Right lobe of liver (tissue), 6 donors: ENCODE results near the gene ACOT4. TPM values are rescaled to one million over a fixed set of nuclear protein-coding genes. Genes with fewer than 3 reads are reported as not detected.
A peak's percentile ranks its signal among the peaks of the same experiment; 100 is the strongest.
"Not testable (repeated sequence)": the region's sequence is repeated elsewhere in the genome, so short reads cannot be mapped to it uniquely, and the experiment has no call there.

Source experiments
- ATAC-seq, 4 donors: fragments of 200-7000 bp; cut with Tn5 transposase; one replicate each; pipeline ENCODE4 v1.9.1; 2020; ENCODE audit warnings: mild to moderate bottlenecking in 4 of 4, moderate library complexity in 4 of 4
- DNase-seq, 3 donors: peaks; one replicate each; pipeline ENCODE4 v3.0.0-alpha.2; 2020
- H3K27ac ChIP-seq, 3 donors: fragments of 200-600 bp; one replicate each; pipeline ENCODE4 v1.8.0; 2022
- H3K27me3 ChIP-seq, 2 donors: fragments of 200-600 bp; one replicate each; pipeline ENCODE4 v1.8.0; 2022
- H3K36me3 ChIP-seq, 4 donors: fragments of 200-600 bp; sonication (generic) in 1 of 4; one replicate each; pipeline versions ENCODE4 v1.5.1 to v1.8.0; 2017 to 2022; ENCODE audit warnings: control low read depth in 1 of 4
- H3K4me1 ChIP-seq, 4 donors: fragments of 200-600 bp; sonication (generic) in 1 of 4; one replicate each; pipeline versions ENCODE4 v1.5.1 to v1.8.0; 2017 to 2022; ENCODE audit warnings: control low read depth in 1 of 4
- H3K4me3 ChIP-seq, 3 donors: fragments of 200-600 bp; one replicate each; pipeline ENCODE4 v1.8.0; 2022
- H3K9me3 ChIP-seq, 4 donors: fragments of 200-600 bp; sonication (generic) in 1 of 4; one replicate each; pipeline versions ENCODE4 v1.5.1 to v1.8.0; 2017 to 2022; ENCODE audit warnings: control low read depth in 1 of 4
- CTCF ChIP-seq, 4 donors: fragments of 200-600 bp in 3 of 4; fragments of 450-650 bp in 1 of 4; IDR thresholded peaks; one replicate each; pipeline versions ENCODE4 v1.5.1 to v1.8.0; 2016 to 2022; ENCODE audit warnings: antibody characterized with exemption in 4 of 4, mild to moderate bottlenecking in 2 of 4
- POLR2A ChIP-seq: fragments of 450-650 bp; IDR thresholded peaks from one replicate; pipeline ENCODE4 v1.6.1; 2017; ENCODE audit warnings: antibody characterized with exemption, mild to moderate bottlenecking
- WGBS: methylation state at CpG from one replicate; pipeline ENCODE4 v1.1.6; 2018; ENCODE audit warnings: low coverage, low lambda C conversion rate; ENCODE audit not compliant: insufficient coverage; ENCODE audit errors: missing lambda C conversion rate; 5-methylcytosine and 5-hydroxymethylcytosine counted together
- intact Hi-C, 2 donors: fragments of 100-400 bp; cut with DNase I; formaldehyde crosslinking; loops; one replicate each; pipeline versions ENCODE4 v1.11.2 to v1.14.1; 2022
- total RNA-seq, 6 experiments: library from RNA; depleted of rRNA in 2 of 6; stranded (reverse); fragments of >200 nt in 2 of 6; fragmentation: NEBNext Ultra II Directional in 3 of 6; extraction: Animal tissue kit (Norgen Biotek cat#: 25700) in 3 of 6; gene quantifications; one replicate each; pipeline versions ENCODE4 v1.1.0 to v1.2.4, GENCODE V29; 2016 to 2023
- donor health status: DM: no; HTN: yes; CAD: no.
- donor health status: DM: no; HTN: no; CAD: no.
- donor health status: DM: no; HTN: no; CAD: no.
- donor health status: DM: no; HTN: yes; CAD: no.
- donor health status: DM: no; HTN: yes; CAD: no.

The ACOT4 gene
- total RNA-seq, 6 experiments from 2014 or later, result 6.2 to 14.4 (median 9.3) TPM

- intact Hi-C loops, result no loop called here
- ATAC-seq (no peak), DNase-seq (no peak)
- WGBS, result 82% methylated on average over 3 of the region's 3 CpGs
- H3K27me3 ChIP-seq, result no peaks in the 10 kb centered on the region
- peak overlapping the region in 1 of 3 donors; percentile 24 for H3K27ac ChIP-seq
- H3K9me3 ChIP-seq, result no peaks in the 10 kb centered on the region
- H3K4me1 ChIP-seq, result peaks cover 0 to 13% (median 0%) of the 10 kb centered on the region in 4 donors
- TF ChIP-seq CTCF (IDR thresholded peaks at IDR 0.05) (no peak), POLR2A (no peak)
- no peak overlapping the region for H3K4me3 ChIP-seq
- peaks cover 0 to 9% (median 5%) of the 10 kb centered on the region in 4 donors for H3K36me3 ChIP-seq
Measured at GRCh38 chr14:73576391-73576790, 15.3 kb upstream of the ACOT4 start.

DNA sequence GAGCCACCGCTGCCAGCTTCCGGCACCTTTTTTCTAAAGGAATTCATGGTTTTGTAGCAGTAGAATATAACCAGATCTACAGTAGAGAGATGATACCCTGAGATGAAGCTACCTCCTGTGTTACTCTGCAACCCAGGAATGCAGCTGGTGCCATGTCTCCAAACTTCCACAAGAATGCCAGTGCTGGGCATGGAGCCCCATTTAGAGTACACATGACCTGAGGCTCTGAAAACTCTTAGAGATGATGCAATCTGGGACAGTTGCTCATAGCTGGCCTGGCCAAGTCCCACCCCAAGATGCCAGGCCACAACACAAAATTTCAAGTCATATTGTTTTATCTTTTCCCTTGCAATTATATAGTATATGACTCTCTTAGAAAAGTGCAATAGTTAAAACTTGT lies 14.5 kb upstream of the ACOT4 start:
- intact Hi-C loops, DNase-seq, H3K4me3 ChIP-seq, H3K27me3 ChIP-seq, H3K36me3 ChIP-seq, H3K9me3 ChIP-seq: not testable (repeated sequence)
- peak; percentile 72 to 80 (median 78) for ATAC-seq
- peaks cover 0 to 13% (median 0%) of the 10 kb centered on the region in 4 donors for H3K4me1 ChIP-seq
- H3K27ac ChIP-seq, result peak overlapping the region in 1 of 3 donors; percentile 53
- no CpG with 5 or more reads among the region's 2 CpGs for WGBS

- ATAC-seq, result peak; percentile 87 to 97 (median 94)
Measured at GRCh38 chr14:73582102-73582979, 9.3 kb upstream of the ACOT4 start.

GRCh38 chr14:73588695-73589094 lies 3.0 kb upstream of the ACOT4 start:
- DNase-seq, result no peak
- Histone ChIP-seq H3K9me3 (no peaks in the 10 kb centered on the region), H3K27me3 (no peaks in the 10 kb centered on the region), H3K4me3 (no peak overlapping the region), H3K27ac (no peak overlapping the region), H3K4me1 (peaks cover 0 to 4% (median 0%) of the 10 kb centered on the region in 4 donors), H3K36me3 (no peaks in the 10 kb centered on the region)
- 27% methylated on average over 1 of the region's 1 CpG for WGBS
- intact Hi-C loops, result no loop called here
- no peak for TF ChIP-seq POLR2A
- no peak for TF ChIP-seq CTCF (IDR thresholded peaks at IDR 0.05)
- ATAC-seq, result no peak

More at GRCh38 chr14:73582102-73582979, 9.3 kb upstream of the ACOT4 start:
- intact Hi-C loops, H3K27me3 ChIP-seq, H3K9me3 ChIP-seq, H3K4me3 ChIP-seq, H3K36me3 ChIP-seq: not testable (repeated sequence)
- peak overlapping the region in 2 of 3 donors; percentile 57 to 86 for H3K27ac ChIP-seq
- 48% methylated on average over 6 of the region's 11 CpGs for WGBS
- peak in 1 of 3 donors; percentile 70 for DNase-seq
- H3K4me1 ChIP-seq, result peaks cover 0 to 14% (median 2%) of the 10 kb centered on the region in 4 donors

- Histone ChIP-seq H3K36me3 (no peaks in the 10 kb centered on the region), H3K9me3 (no peaks in the 10 kb centered on the region), H3K4me1 (peaks cover 0 to 4% (median 0%) of the 10 kb centered on the region in 4 donors), H3K27ac (no peak overlapping the region), H3K4me3 (no peak overlapping the region), H3K27me3 (no peaks in the 10 kb centered on the region)
- TF ChIP-seq CTCF (IDR thresholded peaks at IDR 0.05) (no peak), POLR2A (no peak)
- WGBS, result 75% methylated on average over 3 of the region's 4 CpGs
- no peak for ATAC-seq
- intact Hi-C loops, result no loop called here
- DNase-seq, result no peak
Measured at GRCh38 chr14:73589116-73589515, 2.6 kb upstream of the ACOT4 start.

- intact Hi-C loops, H3K27ac ChIP-seq, H3K4me3 ChIP-seq, DNase-seq, H3K36me3 ChIP-seq, H3K27me3 ChIP-seq, ATAC-seq, H3K4me1 ChIP-seq, H3K9me3 ChIP-seq: not testable (repeated sequence)
- no CpG with 5 or more reads among the region's 32 CpGs for WGBS
Measured at GRCh38 chr14:73590673-73591004, 1.0 kb upstream of the ACOT4 start.
